Liver (tissue), 3 donors: Measurements from ENCODE around the gene SMCO4.

Source experiments
- JUND ChIP-seq, 2 donors: IDR thresholded peaks; 2 replicates each; pipeline ENCODE4 v1.6.1; 2016; ENCODE audit warnings: antibody characterized with exemption in 2 of 2
- YY1 ChIP-seq: IDR thresholded peaks from 2 replicates; pipeline ENCODE4 v1.6.1; 2016; ENCODE audit warnings: antibody characterized with exemption, mild to moderate bottlenecking
- TF ChIP-seq, protein P1 (sequence below): fragments of 150-350 bp; IDR thresholded peaks from 2 replicates; pipeline ENCODE4 v1.5.1; 2017; ENCODE audit warnings: improper control_type of control experiment, low read depth, low read length; ENCODE audit not compliant: missing input control
- TF ChIP-seq, protein P2 (sequence below): IDR thresholded peaks from 2 replicates; pipeline ENCODE4 v1.6.1; 2016; ENCODE audit warnings: antibody characterized with exemption, mild to moderate bottlenecking
- donor health status: healthy.
- donor health status: healthy.

DNA sequence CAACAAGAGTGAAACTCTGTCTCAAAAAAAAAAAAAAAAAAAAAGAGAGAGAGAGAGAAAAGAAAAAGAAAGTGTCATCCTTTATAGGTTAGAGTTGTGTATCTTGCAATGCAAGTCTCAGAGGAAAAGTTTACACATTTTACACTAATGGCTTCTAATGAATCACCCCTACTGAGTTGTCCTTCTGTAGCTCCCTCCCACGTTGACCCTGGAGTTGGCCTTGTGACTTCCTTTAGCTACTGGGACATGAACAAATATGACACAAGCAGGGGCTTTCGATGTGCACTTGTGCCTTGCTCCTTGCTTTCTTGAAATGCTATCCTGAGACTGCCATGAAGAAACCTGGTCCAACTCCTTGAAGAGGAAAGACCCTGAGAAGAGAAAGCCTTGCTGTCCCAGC, 2.4 kb upstream of the SMCO4 start:
- TF ChIP-seq, protein P1, sequence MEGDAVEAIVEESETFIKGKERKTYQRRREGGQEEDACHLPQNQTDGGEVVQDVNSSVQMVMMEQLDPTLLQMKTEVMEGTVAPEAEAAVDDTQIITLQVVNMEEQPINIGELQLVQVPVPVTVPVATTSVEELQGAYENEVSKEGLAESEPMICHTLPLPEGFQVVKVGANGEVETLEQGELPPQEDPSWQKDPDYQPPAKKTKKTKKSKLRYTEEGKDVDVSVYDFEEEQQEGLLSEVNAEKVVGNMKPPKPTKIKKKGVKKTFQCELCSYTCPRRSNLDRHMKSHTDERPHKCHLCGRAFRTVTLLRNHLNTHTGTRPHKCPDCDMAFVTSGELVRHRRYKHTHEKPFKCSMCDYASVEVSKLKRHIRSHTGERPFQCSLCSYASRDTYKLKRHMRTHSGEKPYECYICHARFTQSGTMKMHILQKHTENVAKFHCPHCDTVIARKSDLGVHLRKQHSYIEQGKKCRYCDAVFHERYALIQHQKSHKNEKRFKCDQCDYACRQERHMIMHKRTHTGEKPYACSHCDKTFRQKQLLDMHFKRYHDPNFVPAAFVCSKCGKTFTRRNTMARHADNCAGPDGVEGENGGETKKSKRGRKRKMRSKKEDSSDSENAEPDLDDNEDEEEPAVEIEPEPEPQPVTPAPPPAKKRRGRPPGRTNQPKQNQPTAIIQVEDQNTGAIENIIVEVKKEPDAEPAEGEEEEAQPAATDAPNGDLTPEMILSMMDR = no peak
- TF ChIP-seq, protein P2, sequence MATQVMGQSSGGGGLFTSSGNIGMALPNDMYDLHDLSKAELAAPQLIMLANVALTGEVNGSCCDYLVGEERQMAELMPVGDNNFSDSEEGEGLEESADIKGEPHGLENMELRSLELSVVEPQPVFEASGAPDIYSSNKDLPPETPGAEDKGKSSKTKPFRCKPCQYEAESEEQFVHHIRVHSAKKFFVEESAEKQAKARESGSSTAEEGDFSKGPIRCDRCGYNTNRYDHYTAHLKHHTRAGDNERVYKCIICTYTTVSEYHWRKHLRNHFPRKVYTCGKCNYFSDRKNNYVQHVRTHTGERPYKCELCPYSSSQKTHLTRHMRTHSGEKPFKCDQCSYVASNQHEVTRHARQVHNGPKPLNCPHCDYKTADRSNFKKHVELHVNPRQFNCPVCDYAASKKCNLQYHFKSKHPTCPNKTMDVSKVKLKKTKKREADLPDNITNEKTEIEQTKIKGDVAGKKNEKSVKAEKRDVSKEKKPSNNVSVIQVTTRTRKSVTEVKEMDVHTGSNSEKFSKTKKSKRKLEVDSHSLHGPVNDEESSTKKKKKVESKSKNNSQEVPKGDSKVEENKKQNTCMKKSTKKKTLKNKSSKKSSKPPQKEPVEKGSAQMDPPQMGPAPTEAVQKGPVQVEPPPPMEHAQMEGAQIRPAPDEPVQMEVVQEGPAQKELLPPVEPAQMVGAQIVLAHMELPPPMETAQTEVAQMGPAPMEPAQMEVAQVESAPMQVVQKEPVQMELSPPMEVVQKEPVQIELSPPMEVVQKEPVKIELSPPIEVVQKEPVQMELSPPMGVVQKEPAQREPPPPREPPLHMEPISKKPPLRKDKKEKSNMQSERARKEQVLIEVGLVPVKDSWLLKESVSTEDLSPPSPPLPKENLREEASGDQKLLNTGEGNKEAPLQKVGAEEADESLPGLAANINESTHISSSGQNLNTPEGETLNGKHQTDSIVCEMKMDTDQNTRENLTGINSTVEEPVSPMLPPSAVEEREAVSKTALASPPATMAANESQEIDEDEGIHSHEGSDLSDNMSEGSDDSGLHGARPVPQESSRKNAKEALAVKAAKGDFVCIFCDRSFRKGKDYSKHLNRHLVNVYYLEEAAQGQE = no peak
- TF ChIP-seq JUND (IDR thresholded peaks at IDR 0.05) (no peak), YY1 (no peak)
